ENCODE data around the gene ADAM23.

ADAM23 gene

DNA sequence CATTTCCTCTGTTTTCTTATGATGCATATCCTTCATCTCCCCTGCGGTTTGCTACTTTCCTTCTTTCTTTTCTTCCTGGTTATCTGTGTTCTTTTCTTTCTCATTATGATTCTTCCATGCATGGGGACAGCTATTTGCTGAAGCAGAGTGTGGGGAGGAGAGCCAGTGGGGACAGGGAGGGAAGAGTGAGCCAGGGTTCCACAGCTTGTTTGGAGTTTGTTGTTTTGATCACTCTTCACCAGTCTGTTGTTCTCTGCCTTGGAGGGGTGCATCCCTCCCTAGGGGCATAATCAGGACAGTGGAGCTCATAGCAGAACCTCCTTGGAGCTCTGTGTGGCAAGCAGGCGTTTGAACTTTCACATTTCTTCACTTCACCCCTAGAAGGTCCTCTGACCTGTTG is 68.0 kb downstream of the ADAM23 start:
- no peak for FAIRE-seq

- no peak for FAIRE-seq
Observed at GRCh38 chr2:206512999-206513398, 69.7 kb downstream of the ADAM23 start.

DNA sequence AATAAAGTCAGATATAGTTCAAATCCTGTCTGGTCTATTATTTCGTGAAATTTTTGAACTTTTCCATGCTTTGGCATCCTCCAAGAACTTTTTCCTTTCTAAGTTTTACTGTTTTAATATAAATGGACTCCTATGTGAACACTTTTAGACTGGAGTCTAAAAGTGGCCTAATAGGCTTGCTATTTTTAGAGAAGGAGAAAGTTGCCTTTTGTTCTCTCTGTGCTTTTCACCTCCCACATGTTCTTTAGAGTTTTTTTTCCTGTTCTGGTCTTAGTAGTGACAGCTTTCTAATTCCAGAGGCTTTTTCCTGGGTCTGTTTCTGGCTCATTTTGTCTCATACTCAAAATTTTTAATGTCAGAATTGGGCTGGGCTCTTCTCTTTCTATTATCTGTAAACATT is 72.2 kb downstream of the ADAM23 start:
- FAIRE-seq: no peak

GRCh38 chr2:206518997-206519396 is 75.7 kb downstream of the ADAM23 start:
- no peak for FAIRE-seq

GRCh38 chr2:206520450-206520849 is 77.1 kb downstream of the ADAM23 start:
- FAIRE-seq: no peak

DNA sequence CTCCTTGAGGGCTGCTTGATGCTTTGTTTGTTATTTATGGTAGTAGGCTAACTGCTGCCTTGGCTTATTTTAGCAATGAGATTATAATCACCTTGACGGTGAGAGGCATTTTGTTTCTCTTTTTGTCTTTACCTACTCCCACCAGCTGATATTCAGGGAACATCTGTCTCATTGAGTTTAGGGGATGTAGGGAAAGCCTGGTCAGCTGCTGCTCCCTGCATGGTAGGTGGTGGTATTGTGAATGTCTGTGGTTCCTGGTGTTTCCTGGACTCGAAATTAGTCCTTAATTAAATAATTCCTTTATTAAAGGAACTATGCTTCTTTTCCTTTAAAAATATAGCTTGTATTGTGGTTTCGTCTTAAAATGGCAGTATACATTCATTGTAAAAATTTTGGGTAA is 77.8 kb downstream of the ADAM23 start:
- no peak for FAIRE-seq

DNA sequence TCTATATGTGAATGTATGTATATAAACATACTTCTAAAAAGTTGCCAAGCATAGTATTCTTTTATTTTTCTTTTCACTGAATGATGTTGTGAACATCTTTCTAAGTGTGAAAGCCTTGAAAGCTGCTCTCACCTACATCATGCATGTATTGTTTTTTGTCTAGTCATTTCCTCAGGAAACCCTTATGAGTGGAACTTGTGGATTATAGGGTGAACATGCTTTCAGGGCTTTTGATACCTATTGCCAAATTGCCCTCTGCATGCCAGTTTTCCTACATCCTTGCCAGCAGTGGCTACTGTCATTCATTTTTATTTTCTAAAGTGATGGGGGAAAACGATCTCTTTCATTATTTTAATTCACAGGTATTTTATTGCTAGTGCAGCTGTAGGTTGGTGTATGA is 78.3 kb downstream of the ADAM23 start:
- FAIRE-seq: no peak

DNA sequence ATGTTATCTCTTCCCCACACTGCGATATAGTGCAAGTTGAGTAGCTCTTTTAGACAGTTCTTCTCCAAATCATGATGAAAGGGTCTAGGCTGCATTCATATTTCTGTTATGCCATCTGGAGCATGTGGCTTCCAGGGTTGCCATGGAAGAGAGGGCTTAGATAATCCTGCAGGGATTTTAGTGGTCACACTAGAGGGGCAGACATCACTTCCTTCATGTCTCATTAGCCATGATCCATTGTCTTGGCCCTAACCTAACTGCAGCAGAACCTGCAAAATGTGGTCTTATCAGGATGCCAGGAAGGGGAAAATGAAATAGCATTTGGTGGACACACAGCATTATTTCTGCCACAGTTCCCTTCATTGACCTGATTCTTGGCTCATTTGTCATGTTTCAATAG is 83.1 kb downstream of the ADAM23 start:
- FAIRE-seq: no peak

DNA sequence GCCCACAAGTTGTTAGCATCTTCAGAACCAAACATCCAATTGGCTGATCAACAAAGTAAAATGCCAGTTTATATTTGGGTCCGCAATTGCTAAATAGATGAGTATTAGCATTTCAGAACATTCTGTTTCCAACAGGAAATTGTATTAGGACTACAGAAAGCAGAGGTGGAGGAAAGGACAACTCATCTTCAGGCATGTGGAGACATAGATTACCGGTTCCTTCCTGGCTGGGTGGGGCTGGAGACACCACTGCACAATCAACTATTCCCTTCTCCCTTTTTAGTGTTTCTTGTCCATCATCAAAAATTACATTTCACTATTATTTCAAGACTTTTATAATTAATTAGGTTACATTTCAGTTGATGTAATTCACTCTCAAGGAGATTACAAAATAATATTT is 83.8 kb downstream of the ADAM23 start:
- no peak for FAIRE-seq

GRCh38 chr2:206530727-206531126 is 87.4 kb downstream of the ADAM23 start:
- FAIRE-seq: no peak

GRCh38 chr2:206531996-206532543 is 88.7 kb downstream of the ADAM23 start:
- no peak for FAIRE-seq

GRCh38 chr2:206533977-206534376 is 90.6 kb downstream of the ADAM23 start:
- FAIRE-seq: no peak

GRCh38 chr2:206535260-206535986 is 92.1 kb downstream of the ADAM23 start:
- no peak for FAIRE-seq

DNA sequence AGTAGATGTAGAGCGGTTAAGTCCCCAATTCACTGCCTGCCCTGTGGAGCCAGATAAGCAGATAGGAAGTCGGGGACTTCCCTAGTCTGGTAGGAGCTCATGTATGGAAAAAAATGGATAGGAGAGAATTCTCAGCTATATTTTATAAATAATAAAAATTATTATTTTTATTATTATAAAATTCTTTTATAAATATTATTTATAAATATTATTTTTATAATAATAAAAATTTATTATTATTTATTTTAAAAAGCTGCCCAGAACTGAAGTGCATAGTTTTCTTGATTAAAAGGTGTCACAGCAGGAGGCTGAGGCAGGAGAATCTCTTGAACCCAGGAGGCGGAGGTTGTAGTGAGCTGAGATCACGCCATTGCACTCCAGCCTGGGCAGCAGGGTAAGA is 97.4 kb downstream of the ADAM23 start:
- no peak for FAIRE-seq

GRCh38 chr2:206543073-206543472 is 99.7 kb downstream of the ADAM23 start:
- no peak for FAIRE-seq

GRCh38 chr2:206548383-206548782 is 105.1 kb downstream of the ADAM23 start:
- peak; percentile 35 for FAIRE-seq

- FAIRE-seq: no peak
Observed at GRCh38 chr2:206555721-206556120, 112.4 kb downstream of the ADAM23 start.

- peak; percentile 71 for FAIRE-seq
Observed at GRCh38 chr2:206556357-206556949, 113.1 kb downstream of the ADAM23 start.

DNA sequence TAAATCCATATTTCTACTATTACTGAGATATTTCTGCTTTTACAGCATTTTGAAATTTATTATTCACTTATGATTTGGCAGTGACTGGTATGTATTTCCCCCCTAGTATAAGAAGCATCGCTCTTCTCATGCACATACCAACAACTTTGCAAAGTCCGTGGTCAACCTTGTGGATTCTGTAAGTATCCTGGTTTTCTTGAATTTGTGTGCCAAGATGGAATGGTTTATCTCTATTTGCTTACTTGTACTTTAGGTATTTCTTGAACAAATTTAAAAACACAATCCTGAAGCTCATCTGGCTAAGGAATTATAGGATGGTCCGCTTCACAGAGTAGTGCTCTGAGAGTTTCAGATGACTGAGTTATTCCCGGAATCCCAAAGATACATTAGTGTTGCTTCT is 114.0 kb downstream of the ADAM23 start:
- FAIRE-seq: no peak

DNA sequence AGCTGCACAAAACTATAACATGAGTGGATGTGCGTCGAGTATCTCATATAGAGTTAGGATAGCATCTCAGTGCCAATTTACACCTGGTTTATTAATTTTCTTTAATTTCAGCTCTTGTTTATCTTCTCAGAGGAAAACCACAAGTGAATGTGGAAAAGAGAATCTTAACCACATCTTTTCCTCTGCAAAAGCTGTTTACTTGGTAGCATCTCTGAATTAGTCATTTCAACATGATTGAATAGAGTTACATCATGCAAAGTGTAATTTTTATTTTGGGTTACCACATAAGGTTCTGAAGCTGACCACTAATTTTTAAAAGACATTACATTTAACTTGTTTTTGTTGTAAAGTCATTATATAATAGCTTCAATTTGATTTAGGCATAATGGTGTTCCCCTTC is 115.2 kb downstream of the ADAM23 start:
- FAIRE-seq: no peak

- no peak for FAIRE-seq
Observed at GRCh38 chr2:206561962-206562361, 118.6 kb downstream of the ADAM23 start.

DNA sequence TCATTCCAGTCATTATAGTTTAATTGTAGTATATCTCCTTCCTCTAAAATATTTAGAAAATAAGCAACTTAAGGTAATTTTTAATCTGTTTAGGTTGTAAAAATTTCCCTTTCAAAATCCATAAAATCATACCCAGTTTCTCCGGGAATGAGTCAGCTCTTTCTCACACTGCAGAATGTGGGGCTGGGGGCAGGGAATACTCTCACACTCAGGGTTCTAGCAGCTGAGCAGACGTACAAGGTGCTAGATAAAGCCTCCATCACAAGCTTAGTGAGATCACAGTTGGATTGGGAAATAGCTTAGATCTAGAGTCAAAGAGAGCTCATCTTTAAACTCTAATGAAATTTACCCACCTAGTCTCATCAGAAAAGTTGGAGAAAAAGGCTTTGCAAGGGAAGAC is 119.0 kb downstream of the ADAM23 start:
- no peak for FAIRE-seq

GRCh38 chr2:206563374-206563773 is 120.0 kb downstream of the ADAM23 start:
- FAIRE-seq: no peak

GRCh38 chr2:206565666-206566065 is 122.3 kb downstream of the ADAM23 start:
- FAIRE-seq: no peak

GRCh38 chr2:206569470-206569869 is 126.1 kb downstream of the ADAM23 start:
- FAIRE-seq: no peak
